ENCODE results near the gene LPCAT1. TPM values are rescaled to one million over a fixed set of nuclear protein-coding genes. Genes with fewer than 3 reads are reported as not detected.

The LPCAT1 gene
- total RNA-seq, 4 donors from 2014 or later: 23.4 to 45.3 (median 26.8) TPM

DNA sequence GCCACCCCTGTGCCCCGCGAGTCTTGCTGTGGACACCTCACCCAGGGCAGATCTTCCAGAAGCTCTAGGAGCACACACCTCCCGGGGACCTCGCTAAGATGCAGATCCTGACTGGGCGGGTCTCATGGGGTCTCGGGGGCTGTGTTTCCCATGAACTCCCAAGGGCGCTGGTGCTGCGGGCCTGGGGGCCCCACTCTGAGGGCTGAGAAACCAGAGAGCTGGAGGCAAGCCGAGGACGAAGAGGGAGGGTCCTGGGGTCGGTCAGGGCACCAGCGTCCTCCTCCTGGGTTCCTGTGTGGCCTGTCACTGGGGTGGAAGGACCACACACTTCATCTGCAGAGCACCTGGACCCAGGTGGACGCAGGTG is 108.7 kb downstream of the LPCAT1 start:
- DNase-seq (ENCODE audit: low spot score in 2 of 2): no peak
- TF ChIP-seq POLR2A (IDR thresholded peaks at IDR 0.05) (no peak), EP300 (IDR thresholded peaks at IDR 0.05) (no peak)
- TF ChIP-seq, protein P1, sequence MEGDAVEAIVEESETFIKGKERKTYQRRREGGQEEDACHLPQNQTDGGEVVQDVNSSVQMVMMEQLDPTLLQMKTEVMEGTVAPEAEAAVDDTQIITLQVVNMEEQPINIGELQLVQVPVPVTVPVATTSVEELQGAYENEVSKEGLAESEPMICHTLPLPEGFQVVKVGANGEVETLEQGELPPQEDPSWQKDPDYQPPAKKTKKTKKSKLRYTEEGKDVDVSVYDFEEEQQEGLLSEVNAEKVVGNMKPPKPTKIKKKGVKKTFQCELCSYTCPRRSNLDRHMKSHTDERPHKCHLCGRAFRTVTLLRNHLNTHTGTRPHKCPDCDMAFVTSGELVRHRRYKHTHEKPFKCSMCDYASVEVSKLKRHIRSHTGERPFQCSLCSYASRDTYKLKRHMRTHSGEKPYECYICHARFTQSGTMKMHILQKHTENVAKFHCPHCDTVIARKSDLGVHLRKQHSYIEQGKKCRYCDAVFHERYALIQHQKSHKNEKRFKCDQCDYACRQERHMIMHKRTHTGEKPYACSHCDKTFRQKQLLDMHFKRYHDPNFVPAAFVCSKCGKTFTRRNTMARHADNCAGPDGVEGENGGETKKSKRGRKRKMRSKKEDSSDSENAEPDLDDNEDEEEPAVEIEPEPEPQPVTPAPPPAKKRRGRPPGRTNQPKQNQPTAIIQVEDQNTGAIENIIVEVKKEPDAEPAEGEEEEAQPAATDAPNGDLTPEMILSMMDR (IDR thresholded peaks at IDR 0.05): no peak
- no peaks in the 10 kb centered on the region for H3K4me1 ChIP-seq
- H3K36me3 ChIP-seq: no peaks in the 10 kb centered on the region
- H3K27me3 ChIP-seq: peaks cover 0 to 8% of the 10 kb centered on the region in 2 donors
- H3K4me3 ChIP-seq: no peak overlapping the region
- no peaks in the 10 kb centered on the region for H3K9me3 ChIP-seq
- WGBS, 2 donors: 73 to 83% methylated on average over 8 to 9 of the region's 13 CpGs
- H3K27ac ChIP-seq: no peak overlapping the region

DNA sequence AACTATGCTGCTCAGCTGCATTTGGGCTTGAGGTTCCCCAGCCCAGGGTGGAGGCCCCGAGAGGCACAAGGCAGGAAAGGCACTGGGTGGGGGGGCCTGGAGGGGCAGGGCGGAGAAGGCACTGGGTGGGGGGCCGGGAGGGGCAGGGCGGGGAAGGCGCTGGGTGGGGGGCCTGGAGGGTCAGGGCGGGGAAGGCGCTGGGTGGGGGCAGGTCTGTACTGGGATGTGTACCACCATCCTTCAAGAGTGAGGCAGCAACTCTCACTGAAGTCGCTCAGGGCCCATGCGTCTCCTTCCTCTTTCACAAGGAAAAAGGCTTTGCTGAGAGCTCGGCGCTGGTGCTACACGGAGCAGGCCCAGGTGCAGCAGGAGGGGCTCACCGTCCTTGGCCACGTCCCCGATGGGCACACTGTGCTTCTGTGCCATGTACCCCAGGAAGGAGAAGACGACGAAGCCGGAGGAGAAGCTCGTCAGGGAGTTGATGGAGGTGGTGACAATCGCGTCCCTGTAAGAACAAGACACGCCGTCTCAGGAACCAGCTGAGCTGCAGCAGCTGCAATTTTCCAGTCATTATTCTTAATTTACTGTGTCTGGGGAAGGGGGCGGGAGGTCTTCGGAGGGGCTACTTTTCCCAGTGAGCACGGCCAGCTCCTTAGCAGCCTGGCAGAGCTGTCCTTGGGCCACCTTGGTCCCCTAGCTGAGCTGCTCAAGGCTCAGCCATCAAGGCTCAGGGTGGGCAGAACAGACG is 109.3 kb downstream of the LPCAT1 start:
- no peaks in the 10 kb centered on the region for H3K36me3 ChIP-seq
- no peak for DNase-seq (ENCODE audit: low spot score in 2 of 2)
- 49% methylated on average over 22 to 24 of the region's 27 CpGs for WGBS, 2 donors
- H3K9me3 ChIP-seq: no peaks in the 10 kb centered on the region
- no peak overlapping the region for H3K4me3 ChIP-seq
- H3K27ac ChIP-seq: no peak overlapping the region
- TF ChIP-seq POLR2A (IDR thresholded peaks at IDR 0.05) (no peak), EP300 (IDR thresholded peaks at IDR 0.05) (no peak)
- TF ChIP-seq, protein P1 (IDR thresholded peaks at IDR 0.05): no peak
- H3K27me3 ChIP-seq: peaks cover 0 to 8% of the 10 kb centered on the region in 2 donors
- no peaks in the 10 kb centered on the region for H3K4me1 ChIP-seq

DNA sequence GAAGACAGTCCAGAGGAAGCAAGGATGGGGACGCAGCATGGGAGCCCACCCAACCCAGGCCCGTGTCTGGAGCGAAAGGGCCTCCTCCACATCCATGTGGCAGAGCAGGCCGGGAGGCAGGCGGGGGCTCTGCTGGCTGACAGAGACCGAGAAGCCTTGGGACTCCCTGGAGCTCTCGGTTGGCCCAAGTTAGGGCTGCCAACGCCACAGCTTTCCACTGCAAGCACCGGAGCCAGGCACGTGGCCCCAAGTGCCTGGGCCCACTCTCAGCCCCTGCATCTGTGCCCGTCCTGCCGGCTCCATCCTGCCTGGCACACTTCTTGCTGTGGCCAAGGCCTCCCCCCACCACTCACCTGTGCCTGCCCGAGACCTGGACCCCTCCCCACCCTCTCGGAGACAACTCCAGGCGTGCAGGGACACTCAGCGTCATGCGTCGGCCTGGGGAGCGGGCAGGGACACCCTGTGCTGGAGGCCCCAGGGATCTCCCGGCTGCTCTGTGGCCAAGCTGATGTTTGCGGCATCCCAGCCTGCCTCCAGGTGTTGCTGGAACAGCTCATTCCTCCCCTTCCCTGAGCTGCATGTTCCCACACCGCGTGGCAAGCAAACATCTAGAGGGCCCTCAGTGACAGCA is 110.0 kb downstream of the LPCAT1 start:
- H3K36me3 ChIP-seq: no peaks in the 10 kb centered on the region
- TF ChIP-seq, protein P1 (IDR thresholded peaks at IDR 0.05): no peak
- TF ChIP-seq POLR2A (IDR thresholded peaks at IDR 0.05) (no peak), EP300 (IDR thresholded peaks at IDR 0.05) (no peak)
- H3K4me1 ChIP-seq: no peaks in the 10 kb centered on the region
- H3K27me3 ChIP-seq: peaks cover 0 to 8% of the 10 kb centered on the region in 2 donors
- DNase-seq (ENCODE audit: low spot score in 2 of 2): no peak
- H3K9me3 ChIP-seq: no peaks in the 10 kb centered on the region
- H3K4me3 ChIP-seq: no peak overlapping the region
- no peak overlapping the region for H3K27ac ChIP-seq
- WGBS, 2 donors: 64 to 73% methylated on average over 18 to 21 of the region's 23 CpGs

DNA sequence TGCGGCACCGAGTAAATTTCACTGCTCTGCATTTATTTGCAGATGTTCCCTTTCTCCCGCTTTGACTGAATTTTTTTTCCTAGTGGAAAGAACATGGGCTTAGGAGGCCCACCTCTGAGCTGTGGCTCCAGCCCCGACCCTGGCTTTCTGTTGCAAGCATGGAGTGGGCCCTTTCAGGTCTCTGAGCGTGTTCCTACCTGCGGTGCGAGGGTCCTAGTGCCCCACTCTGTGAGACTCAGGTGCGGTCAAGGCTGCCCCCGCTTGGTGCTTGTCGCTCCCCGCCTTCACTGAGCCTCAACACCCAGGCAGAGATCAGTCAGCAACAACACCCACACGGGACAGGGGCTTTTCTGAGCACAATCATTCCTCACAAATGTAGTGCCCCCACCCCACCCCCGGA is 110.5 kb downstream of the LPCAT1 start:
- Histone ChIP-seq H3K4me3 (no peak overlapping the region), H3K27me3 (peaks cover 0 to 11% of the 10 kb centered on the region in 2 donors), H3K9me3 (no peaks in the 10 kb centered on the region), H3K36me3 (no peaks in the 10 kb centered on the region), H3K4me1 (no peaks in the 10 kb centered on the region), H3K27ac (no peak overlapping the region)
- TF ChIP-seq, protein P1 (IDR thresholded peaks at IDR 0.05): no peak
- no peak for TF ChIP-seq POLR2A (IDR thresholded peaks at IDR 0.05)
- TF ChIP-seq EP300 (IDR thresholded peaks at IDR 0.05): no peak
- DNase-seq (ENCODE audit: low spot score in 2 of 2): no peak
- 41 to 50% methylated on average over 12 to 13 of the region's 13 CpGs for WGBS, 2 donors

DNA sequence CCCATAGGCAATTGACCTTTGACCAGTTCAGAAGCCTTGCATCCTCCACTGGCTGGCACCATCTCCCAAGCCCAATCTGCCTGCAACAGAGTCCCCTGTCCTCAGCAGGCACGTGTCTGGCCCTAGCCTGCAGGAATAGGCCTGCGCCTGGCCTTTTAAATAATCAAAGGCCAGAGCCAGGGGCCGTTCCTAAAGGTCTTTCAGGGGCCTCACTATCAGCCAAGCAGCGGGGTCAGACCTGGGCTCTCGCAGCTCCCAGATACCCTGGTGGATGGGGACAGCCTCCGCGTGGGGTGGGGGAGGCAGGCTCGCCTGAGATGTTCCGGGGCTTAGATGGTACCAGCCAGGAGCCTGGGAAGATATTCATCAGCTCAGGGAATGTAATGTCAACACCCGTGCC is 111.1 kb downstream of the LPCAT1 start:
- Histone ChIP-seq H3K4me3 (no peak overlapping the region), H3K36me3 (no peaks in the 10 kb centered on the region), H3K27ac (no peak overlapping the region), H3K4me1 (no peaks in the 10 kb centered on the region), H3K9me3 (no peaks in the 10 kb centered on the region), H3K27me3 (peaks cover 0 to 12% of the 10 kb centered on the region in 2 donors)
- 28 to 42% methylated on average over 9 to 10 of the region's 10 CpGs for WGBS, 2 donors
- TF ChIP-seq EP300 (IDR thresholded peaks at IDR 0.05): no peak
- TF ChIP-seq, protein P1 (IDR thresholded peaks at IDR 0.05): no peak
- no peak for TF ChIP-seq POLR2A (IDR thresholded peaks at IDR 0.05)
- no peak for DNase-seq (ENCODE audit: low spot score in 2 of 2)

Data from tibial nerve (tissue), 4 donors.